ENCODE results near the gene GRB2.

DNA sequence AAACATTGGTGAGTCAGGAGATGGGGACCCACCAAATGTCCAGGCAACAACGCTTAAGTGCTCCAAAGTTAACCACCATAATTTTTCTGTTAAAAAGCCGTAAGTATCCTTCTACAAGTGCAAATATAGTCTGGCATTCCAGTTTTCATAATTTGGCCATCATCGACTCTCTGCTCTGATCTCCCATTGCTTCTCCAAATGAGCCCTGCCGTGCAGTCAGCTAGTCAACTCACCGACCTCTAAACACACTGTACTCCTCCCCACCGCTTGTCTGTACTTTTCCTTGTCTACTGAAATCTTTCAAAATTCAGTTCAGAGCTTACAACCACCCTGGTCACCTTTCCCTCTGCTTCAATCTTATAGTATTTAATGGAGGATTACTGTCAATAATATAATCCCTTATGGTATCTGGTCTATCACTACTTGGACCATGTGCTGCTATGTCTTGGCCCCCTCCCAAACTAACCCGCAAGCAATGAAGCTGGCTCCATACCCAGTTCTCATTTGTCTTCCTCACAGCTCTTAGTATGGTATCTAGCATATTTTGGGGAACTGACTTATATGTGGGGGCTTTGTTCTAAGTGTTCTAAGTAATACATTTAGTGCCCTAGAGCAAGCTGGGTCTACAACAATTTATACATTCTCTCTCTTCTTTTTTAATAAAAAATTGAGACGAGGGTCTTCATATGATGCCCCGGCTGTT lies 63.5 kb downstream of the GRB2 start:
- TF ChIP-seq CTCF (IDR thresholded peaks at IDR 0.05), result no peak
- no peak for TF ChIP-seq POLR2A (IDR thresholded peaks at IDR 0.05)
